Germinal center (tissue), 1 donor: ENCODE measurements around the gene VAV2.

ENCODE experiments used
- DNase-seq: peaks from one replicate; pipeline ENCODE4 v3.0.0; 2012; ENCODE audit warnings: mixed read lengths, low spot score

Gene VAV2

DNA sequence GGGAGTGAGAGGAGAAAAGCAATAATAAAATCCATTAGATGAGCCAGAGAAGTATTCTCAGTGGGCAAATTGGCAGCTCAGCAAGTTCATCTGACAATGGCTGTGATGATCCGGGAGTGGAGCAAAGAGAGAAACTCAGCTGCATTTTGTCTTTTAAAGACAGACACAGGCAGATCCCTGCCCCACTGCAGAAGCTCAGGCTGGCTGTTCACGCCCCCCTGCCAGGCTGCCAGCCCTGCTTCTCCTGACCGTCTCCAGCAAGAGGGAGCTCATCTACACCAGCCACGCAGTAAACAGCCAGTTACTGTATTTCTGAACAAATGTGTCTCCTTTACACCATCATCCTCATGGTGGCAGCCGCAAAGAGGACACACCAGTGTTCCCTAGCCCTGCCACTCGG lies 139.7 kb downstream of the VAV2 start:
- DNase-seq = no peak

DNA sequence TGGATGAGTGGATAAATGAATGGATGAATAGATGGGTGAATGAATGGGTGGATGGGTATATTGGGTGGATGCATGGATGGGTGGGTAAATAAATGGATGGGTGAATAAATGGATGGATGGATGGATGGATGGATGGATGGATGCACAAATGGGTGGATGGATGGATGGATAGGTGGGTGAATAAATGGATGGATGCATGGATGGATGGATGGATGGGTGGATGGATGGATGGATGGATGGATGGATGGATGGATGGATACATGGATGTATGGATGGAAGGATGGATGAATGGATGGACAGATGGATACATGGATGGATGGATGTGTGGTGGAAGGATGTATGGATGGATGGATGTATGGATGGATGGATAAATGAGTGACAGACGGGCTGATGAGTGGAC lies 140.4 kb downstream of the VAV2 start:
- no peak for DNase-seq

- DNase-seq = no peak
Observed at GRCh38 chr9:133850937-133851336, 141.2 kb downstream of the VAV2 start.

DNA sequence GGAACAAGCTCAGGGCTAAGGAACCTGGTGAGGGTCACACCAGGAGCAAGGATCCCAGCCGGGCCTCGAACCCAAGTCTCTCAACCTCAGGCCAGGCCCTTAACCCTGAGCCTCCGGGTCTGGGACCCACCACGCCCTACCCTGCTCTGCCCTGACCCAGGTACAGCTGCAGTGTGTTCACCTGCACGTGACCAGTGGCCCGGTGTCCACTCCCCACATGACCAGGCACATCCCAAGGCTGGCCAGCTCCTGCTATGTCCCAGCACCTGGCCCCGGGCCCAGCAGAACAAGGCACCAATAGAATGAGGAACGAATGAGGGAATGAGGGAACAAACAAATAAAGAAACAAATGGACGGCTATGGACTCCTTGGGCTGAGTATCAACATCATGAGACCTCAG lies 142.0 kb downstream of the VAV2 start:
- DNase-seq = no peak

DNA sequence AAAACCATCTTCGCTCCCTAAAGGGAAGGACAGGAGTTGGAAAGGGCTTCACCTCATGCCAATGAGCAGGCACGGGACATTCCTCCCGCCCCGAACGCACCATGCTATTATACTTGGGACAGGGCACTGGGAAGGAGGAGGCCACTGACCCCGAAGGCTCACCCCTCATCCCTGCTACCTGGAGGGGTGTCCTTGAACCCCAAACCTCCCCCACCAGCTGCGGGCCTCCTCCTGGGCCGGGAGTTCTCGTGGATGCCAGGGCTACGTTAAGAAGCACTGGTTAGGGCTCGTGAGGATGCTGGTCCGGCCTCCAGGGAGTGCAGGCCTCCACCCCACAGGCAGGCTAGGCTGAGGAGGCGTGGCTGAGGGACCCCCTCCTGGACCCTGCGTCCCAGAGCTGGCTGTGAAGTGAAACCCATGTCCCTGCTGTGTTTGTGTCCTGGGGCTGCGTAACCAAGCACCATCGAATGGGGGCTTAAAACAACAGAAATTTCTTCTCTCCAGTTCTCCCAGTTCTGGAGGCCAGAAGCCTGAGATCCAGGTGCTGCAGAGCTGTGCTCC lies 142.9 kb downstream of the VAV2 start:
- no peak for DNase-seq

- no peak for DNase-seq
Observed at GRCh38 chr9:133848471-133849109, 143.5 kb downstream of the VAV2 start.

- no peak for DNase-seq
Observed at GRCh38 chr9:133846483-133847090, 145.5 kb downstream of the VAV2 start.

- no peak for DNase-seq
Observed at GRCh38 chr9:133845440-133845839, 146.7 kb downstream of the VAV2 start.

DNA sequence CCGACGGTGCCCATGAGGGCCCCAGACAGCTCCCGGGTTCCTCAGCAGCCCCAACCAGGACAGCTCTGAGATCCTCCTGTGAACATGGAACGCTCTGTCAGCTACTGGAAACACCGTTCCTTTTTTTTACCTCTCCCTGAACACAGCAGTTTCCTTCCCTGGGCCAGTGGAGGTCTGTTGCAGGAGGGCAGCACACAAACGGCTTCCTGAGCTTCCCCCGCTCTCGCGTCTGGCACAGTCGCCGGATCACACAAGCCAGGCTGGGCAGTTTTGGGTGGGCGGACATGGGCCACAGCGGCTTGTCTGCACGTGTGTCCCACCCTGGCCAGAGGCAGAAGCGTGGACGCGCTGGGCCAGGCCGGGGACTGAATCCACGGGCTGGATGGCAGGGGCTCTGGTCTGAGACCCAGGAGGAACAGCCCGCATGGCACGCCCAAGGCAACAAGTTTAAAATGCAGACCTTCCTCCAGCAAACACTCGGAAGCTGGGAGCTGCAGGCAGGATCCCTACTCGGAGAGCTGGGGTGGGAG lies 147.2 kb downstream of the VAV2 start:
- no peak for DNase-seq

- no peak for DNase-seq
Observed at GRCh38 chr9:133844398-133844784, 147.7 kb downstream of the VAV2 start.

DNA sequence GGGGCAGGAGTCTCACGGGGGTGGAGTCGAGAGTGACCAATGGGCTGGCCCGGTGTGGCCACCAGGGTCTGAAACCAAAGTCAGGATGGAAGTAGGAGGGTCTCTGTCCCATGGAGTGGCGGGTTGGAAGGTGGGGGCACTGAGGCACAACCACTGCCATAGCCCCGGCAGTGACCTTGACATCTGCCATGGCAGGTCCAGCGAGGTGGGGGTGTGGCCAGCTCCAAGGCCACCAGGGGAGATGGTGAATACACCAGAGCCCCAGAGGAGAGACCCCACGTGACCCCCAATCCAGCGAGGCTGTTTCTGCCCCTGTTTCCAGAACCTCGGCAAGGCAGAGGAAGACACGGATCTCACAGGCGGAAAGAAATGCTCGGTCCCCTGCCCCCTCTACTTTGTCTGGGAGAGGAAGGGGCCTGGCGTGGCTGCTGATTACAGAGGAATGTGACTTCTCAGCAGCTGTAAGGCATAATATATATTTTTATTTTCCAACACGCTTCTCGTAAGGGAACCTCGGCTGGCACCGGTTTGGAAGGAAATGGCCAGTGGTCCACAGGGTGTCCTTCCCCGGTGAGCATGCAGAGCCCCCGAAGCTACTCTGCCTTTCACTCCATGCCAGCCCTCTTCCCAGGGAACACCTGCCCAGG lies 148.2 kb downstream of the VAV2 start:
- no peak for DNase-seq

DNA sequence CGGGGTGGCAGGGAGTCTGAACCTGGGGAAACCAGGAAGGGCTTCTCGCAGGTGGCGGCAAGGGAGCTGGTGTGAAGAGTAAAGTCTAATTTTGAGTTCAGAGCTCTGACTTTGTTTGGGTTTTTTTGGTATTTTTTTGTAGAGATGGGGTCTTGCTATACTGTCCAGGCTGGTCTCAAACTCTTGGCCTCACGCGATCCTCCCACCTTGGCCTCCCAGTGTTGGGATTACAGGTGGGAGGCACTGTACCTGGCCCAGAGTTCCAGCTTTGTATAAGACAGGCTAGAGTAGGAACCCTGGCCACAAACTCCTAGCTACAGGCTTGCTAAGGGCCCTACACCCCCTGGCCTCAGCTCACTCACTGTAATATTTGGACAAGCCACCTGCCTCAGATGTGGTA lies 148.9 kb downstream of the VAV2 start:
- DNase-seq = no peak

DNA sequence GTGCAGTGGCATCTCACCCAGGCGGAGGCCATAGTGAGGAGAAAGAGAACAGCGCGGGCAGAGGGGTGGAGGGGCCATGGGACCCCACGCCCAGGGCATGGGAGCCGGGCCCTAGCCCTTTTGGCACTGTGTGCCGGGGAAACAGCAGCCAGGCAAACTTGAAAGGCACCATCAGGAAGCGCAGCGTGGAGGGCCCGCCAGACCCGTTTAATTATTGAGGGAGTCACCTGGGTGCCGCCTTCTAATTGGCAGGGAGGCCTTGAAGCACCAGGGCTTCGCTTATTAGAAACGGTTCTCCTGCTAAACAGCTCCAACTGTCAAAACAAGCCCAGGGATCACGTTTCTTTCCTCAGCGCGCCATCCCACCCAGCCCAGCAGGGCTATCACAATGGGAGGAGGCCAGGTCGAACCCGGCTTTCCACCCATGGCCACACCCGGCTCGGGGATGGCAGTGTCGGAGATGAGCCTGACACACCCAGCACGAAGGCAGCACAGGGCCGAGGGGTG lies 149.3 kb downstream of the VAV2 start:
- DNase-seq = no peak

DNA sequence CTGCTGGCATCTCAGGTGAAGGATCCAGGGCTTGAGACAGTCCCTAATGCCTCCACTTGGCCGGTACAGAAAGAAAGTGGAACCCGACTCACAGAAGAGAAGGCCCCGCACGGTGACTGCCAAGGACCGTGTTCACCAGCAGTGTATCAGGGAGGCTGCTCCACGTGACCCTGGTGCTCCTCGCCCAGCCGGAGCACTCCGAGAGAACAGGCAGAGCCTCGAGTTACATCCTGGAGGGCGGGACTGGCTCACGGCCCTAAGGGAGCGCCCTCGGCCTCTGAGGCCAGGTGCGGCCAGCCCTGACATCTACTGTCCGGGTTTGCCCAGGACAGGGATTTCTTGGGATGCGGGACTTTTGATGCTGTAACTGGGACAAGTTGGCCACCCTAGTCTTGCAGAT lies 149.9 kb downstream of the VAV2 start:
- no peak for DNase-seq

GRCh38 chr9:133841167-133841812 lies 150.8 kb downstream of the VAV2 start:
- DNase-seq = no peak

DNA sequence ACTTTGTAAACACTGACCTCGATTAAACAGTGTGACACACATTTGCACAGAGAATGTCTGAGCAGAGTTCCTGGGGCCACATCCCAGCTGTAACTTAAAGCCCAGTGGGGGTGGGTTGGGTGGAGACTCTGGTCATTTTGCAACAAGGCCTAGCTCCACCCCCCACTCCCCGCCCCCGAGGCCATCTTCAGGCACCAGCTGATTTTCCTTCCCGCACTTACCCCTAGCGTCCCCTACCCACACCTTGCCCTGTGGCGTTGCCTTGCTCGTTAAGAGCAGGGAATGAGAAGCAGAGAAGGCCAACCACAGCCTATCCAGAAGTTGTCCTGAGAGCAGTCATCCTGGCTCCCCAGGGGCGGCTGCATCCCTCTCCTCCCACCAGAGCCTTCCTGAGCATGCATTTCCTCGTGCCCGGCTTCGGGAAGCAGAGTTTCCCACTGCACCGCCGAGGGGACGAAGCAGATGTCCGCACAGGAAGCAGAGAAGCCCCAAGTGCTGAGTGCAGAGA lies 152.2 kb downstream of the VAV2 start:
- no peak for DNase-seq

- DNase-seq = no peak
Observed at GRCh38 chr9:133838859-133839507, 153.1 kb downstream of the VAV2 start.

DNA sequence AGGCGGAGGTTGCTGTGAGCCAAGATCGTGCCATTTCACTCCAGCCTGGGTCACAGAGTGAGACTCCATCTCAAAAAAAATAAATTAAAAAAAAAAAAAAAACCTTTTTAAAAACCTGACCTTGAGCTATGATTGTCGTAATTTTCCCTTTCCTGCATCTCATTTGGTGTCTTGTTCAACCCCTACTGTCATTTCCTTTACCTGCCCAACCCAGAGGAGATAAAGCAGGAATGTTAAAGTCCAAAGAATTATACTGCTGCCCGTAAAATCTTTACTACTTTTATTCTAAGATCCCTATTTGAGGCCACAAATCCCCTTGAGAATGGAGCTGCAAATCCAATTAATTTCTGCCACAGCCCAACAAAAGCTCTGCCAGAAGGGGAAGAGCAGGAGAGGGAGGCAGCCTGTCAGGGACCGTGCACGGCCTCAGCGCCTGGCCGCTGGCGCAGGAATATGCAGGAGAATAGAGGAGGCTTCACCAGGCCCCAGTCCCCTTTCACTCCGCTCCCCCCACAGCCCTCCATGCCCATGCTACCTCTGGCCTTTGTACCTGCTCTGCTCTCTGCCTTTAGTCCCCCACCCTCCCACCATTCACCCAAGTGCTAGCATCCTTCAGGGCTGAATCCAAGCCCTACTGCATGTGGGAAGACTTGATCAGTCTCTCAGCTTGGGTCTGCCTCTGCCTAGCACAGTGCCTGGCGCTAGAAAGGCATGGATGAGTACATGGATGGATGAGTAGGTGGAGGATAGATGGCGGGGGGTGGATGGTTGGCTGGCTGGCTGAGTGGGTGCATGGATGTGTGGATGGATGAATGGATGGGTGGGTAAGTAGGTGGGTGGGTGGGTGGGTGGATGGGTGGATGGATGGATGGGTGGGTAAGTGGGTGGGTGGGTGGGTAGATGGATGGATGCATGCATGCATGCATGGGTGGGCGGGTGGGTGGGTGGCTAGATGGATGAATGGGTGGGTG lies 154.2 kb downstream of the VAV2 start:
- DNase-seq = no peak

- no peak for DNase-seq
Observed at GRCh38 chr9:133836818-133837217, 155.3 kb downstream of the VAV2 start.

GRCh38 chr9:133836001-133836758 lies 155.9 kb downstream of the VAV2 start:
- DNase-seq = no peak
